B cell (primary cell): ENCODE data around the gene BTBD6. TPM values are rescaled to one million over a fixed set of nuclear protein-coding genes. Genes with fewer than 3 reads are reported as not detected.

Source experiments
- ATAC-seq: fragments of 200-7000 bp; cut with Tn5 transposase; one replicate; pipeline ENCODE4 v1.10.0; 2021; ENCODE audit warnings: low read depth, mild to moderate bottlenecking, moderate number of reproducible peaks, moderate library complexity
- CTCF ChIA-PET: fragments of 350-600 bp; sonication (Branson Sonifier 250); formaldehyde crosslinking; loops from one replicate; lab custom pipeline; 2021; ENCODE audit warnings: antibody characterized with exemption, inconsistent platforms; lab: Charles Lee
- POLR2A ChIA-PET: fragments of 350-600 bp; sonication (Branson Sonifier 250); formaldehyde crosslinking; loops from one replicate; lab custom pipeline; 2021; ENCODE audit warnings: antibody characterized with exemption; lab: Charles Lee
- DNase-seq: peaks from one replicate; pipeline ENCODE4 v3.0.0; 2013
- H2AFZ ChIP-seq: 2 replicates; pipeline ENCODE4 v1.6.1; 2012; ENCODE audit warnings: mild to moderate bottlenecking, low read depth, low read length; ENCODE audit not compliant: insufficient read depth, poor library complexity, severe bottlenecking
- H3K27ac ChIP-seq, 2 donors: 1 replicate in 1 of 2; 2 replicates in 1 of 2; pipeline ENCODE4 v1.5.1; 2012 to 2013; ENCODE audit warnings: low read length in 2 of 2, mild to moderate bottlenecking in 2 of 2, moderate library complexity in 1 of 2
- H3K27me3 ChIP-seq, 4 experiments: fragments of 200-600 bp in 1 of 4; sonication (generic) in 1 of 4; replicated peaks in 1 of 4; 1 replicate in 2 of 4; 2 replicates in 2 of 4; pipeline versions ENCODE4 v1.6.1 to v1.7.0; 2013 to 2016; ENCODE audit warnings: low read length in 3 of 4, mild to moderate bottlenecking in 2 of 4, mixed read lengths in 1 of 4, moderate library complexity in 1 of 4; ENCODE audit not compliant: insufficient read depth in 4 of 4, control insufficient read depth in 3 of 4; ENCODE audit errors: control extremely low read depth in 1 of 4
- H3K36me3 ChIP-seq, 2 experiments: replicated peaks in 1 of 2; 1 replicate in 1 of 2; 2 replicates in 1 of 2; pipeline versions ENCODE4 v1.6.1 to v1.7.1; 2013; ENCODE audit warnings: low read length in 1 of 2; ENCODE audit not compliant: insufficient read depth in 2 of 2, control insufficient read depth in 1 of 2; ENCODE audit errors: control extremely low read depth in 1 of 2, extremely low read depth in 1 of 2
- H3K4me1 ChIP-seq, 2 donors: fragments of 200-600 bp in 1 of 2; sonication (generic) in 1 of 2; 1 replicate in 1 of 2; 2 replicates in 1 of 2; pipeline versions ENCODE4 v1.5.1 to v1.6.1; 2013 to 2017; ENCODE audit warnings: low read length in 2 of 2; ENCODE audit not compliant: control insufficient read depth in 2 of 2, insufficient read depth in 2 of 2
- H3K4me2 ChIP-seq: replicated peaks from 2 replicates; pipeline ENCODE3; 2012; ENCODE audit warnings: mild to moderate bottlenecking, low read depth, low read length; ENCODE audit not compliant: poor library complexity, severe bottlenecking
- H3K4me3 ChIP-seq, 5 experiments: fragments of 200-600 bp in 1 of 5; sonication (generic) in 1 of 5; 1 replicate in 3 of 5; 2 replicates in 2 of 5; pipeline versions ENCODE4 v1.5.1 to v1.7.0; 2011 to 2016; ENCODE audit warnings: low read length in 4 of 5, mild to moderate bottlenecking in 4 of 5, low read depth in 2 of 5, control low read depth in 1 of 5, moderate library complexity in 1 of 5; ENCODE audit not compliant: insufficient read depth in 1 of 5; ENCODE audit errors: control extremely low read depth in 1 of 5, extremely low read depth in 1 of 5
- H3K79me2 ChIP-seq: fragments of 200-600 bp; sonication (generic); one replicate; pipeline ENCODE4 v1.6.0; 2016; ENCODE audit warnings: low read length; ENCODE audit not compliant: control insufficient read depth, insufficient read depth
- H3K9ac ChIP-seq: fragments of 200-600 bp; sonication (generic); 2 replicates; pipeline ENCODE4 v1.6.1; 2017; ENCODE audit warnings: mild to moderate bottlenecking, low read length, moderate library complexity
- H3K9me3 ChIP-seq, 3 donors: one replicate each; pipeline versions ENCODE4 v1.6.1 to v1.7.1; 2013; ENCODE audit warnings: low read length in 2 of 3; ENCODE audit not compliant: control insufficient read depth in 2 of 3, insufficient read depth in 1 of 3; ENCODE audit errors: control extremely low read depth in 1 of 3
- H4K20me1 ChIP-seq: 2 replicates; pipeline ENCODE4 v1.6.0; 2012; ENCODE audit warnings: mild to moderate bottlenecking, low read length; ENCODE audit not compliant: insufficient read depth, control insufficient read depth, poor library complexity, severe bottlenecking
- H3K27ac Mint-ChIP-seq: one replicate; pipeline ENCODE4 v1.8.0; 2021; ENCODE audit warnings: mixed read lengths
- H3K27me3 Mint-ChIP-seq: one replicate; pipeline ENCODE4 v1.8.0; 2021; ENCODE audit warnings: mixed read lengths
- H3K4me1 Mint-ChIP-seq: one replicate; pipeline ENCODE4 v1.8.0; 2021; ENCODE audit warnings: mixed read lengths
- H3K4me3 Mint-ChIP-seq: one replicate; pipeline ENCODE4 v1.8.0; 2021; ENCODE audit warnings: mixed read lengths
- H3K9me3 Mint-ChIP-seq: one replicate; pipeline ENCODE4 v1.8.0; 2022; ENCODE audit warnings: mixed read lengths; ENCODE audit not compliant: insufficient read depth
- CTCF ChIP-seq: fragments of 200-600 bp; IDR thresholded peaks from one replicate; pipeline ENCODE4 v1.8.0; 2022; ENCODE audit warnings: antibody characterized with exemption, mild to moderate bottlenecking
- EZH2 ChIP-seq: IDR thresholded peaks from 2 replicates; pipeline ENCODE4 v1.6.1; 2012; ENCODE audit warnings: borderline replicate concordance, low read depth, mild to moderate bottlenecking, moderate library complexity, low read length; ENCODE audit not compliant: insufficient read depth, poor library complexity, severe bottlenecking
- WGBS: methylation state at CpG from one replicate; pipeline ENCODE4 v1.1.5; 2013; ENCODE audit warnings: missing lambda C conversion rate; ENCODE audit not compliant: insufficient coverage; 5-methylcytosine and 5-hydroxymethylcytosine counted together
- intact Hi-C: fragments of 100-400 bp; cut with micrococcal nuclease; formaldehyde crosslinking; loops from one replicate; pipeline ENCODE4 v1.10.0; 2022
- polyA plus RNA-seq: library from polyadenylated mRNA; depleted of rRNA; stranded (reverse); fragments of >200 nt; gene quantifications from 2 replicates; pipeline ENCODE4 v1.2.3, GENCODE V29; 2012
- total RNA-seq, 2 donors: library from RNA; stranded (reverse); fragments of 120-200 nt in 1 of 2; gene quantifications; 1 replicate in 1 of 2; 2 replicates in 1 of 2; pipeline versions ENCODE4 v1.2.3 to v1.2.4, GENCODE V29; 2013 to 2022

Gene BTBD6
- total and polyA plus RNA-seq, 2 donors (not counting 1 experiment from before 2014, with no cell fraction given): 33.4 to 36.1 TPM

- Histone ChIP-seq H3K9ac (no peak overlapping the region), H3K36me3 (peaks cover 0 to 27% of the 10 kb centered on the region in 2 experiments), H3K4me3 (no peak overlapping the region), H3K27ac (no peak overlapping the region), H3K4me1 (no peaks in the 10 kb centered on the region), H3K4me2 (no peak overlapping the region), H3K27me3 (no peaks in the 10 kb centered on the region), H3K79me2 (peaks cover 5% of the 10 kb centered on the region), H3K9me3 (no peaks in the 10 kb centered on the region), H2AFZ (no peak overlapping the region), H4K20me1 (peaks cover 15% of the 10 kb centered on the region)
- ChIA-PET CTCF (no interaction called here), POLR2A (no interaction called here)
- Mint-ChIP-seq H3K27me3 (no peaks in the 10 kb centered on the region), H3K27ac (no peak overlapping the region), H3K4me1 (no peaks in the 10 kb centered on the region), H3K4me3 (no peak overlapping the region), H3K9me3 (no peaks in the 10 kb centered on the region)
- no peak for DNase-seq
- no peak for ATAC-seq
- 98% methylated on average over 7 of the region's 11 CpGs for WGBS
- TF ChIP-seq CTCF (no peak), EZH2 (no peak)
- intact Hi-C loops: no loop called here
Observed at GRCh38 chr14:105224845-105225570, 23.3 kb upstream of the BTBD6 start.

- Histone ChIP-seq H3K27ac (no peak overlapping the region), H3K4me3 (no peak overlapping the region), H3K9ac (no peak overlapping the region), H3K4me2 (no peak overlapping the region), H4K20me1 (peaks cover 7% of the 10 kb centered on the region), H3K27me3 (no peaks in the 10 kb centered on the region), H3K4me1 (no peaks in the 10 kb centered on the region), H2AFZ (no peak overlapping the region), H3K36me3 (peaks cover 0 to 17% of the 10 kb centered on the region in 2 experiments), H3K79me2 (peaks cover 4% of the 10 kb centered on the region), H3K9me3 (no peaks in the 10 kb centered on the region)
- 94% methylated on average over 10 of the region's 10 CpGs for WGBS
- ChIA-PET CTCF (no interaction called here), POLR2A (no interaction called here)
- ATAC-seq: no peak
- Mint-ChIP-seq H3K4me3 (no peak overlapping the region), H3K27ac (no peak overlapping the region), H3K4me1 (no peaks in the 10 kb centered on the region), H3K27me3 (no peaks in the 10 kb centered on the region), H3K9me3 (no peaks in the 10 kb centered on the region)
- intact Hi-C loops: no loop called here
- TF ChIP-seq EZH2 (no peak), CTCF (no peak)
- no peak for DNase-seq
Observed at GRCh38 chr14:105226198-105226597, 22.1 kb upstream of the BTBD6 start.
